Right lobe of liver (tissue), 6 donors: ENCODE measurements around the gene COA1. TPM values are rescaled to one million over a fixed set of nuclear protein-coding genes. Genes with fewer than 3 reads are reported as not detected.

Source experiments
- ATAC-seq, 4 donors: fragments of 200-7000 bp; cut with Tn5 transposase; one replicate each; pipeline ENCODE4 v1.9.1; 2020; ENCODE audit warnings: mild to moderate bottlenecking in 4 of 4, moderate library complexity in 4 of 4
- DNase-seq, 3 donors: peaks; one replicate each; pipeline ENCODE4 v3.0.0-alpha.2; 2020
- H3K27ac ChIP-seq, 3 donors: fragments of 200-600 bp; one replicate each; pipeline ENCODE4 v1.8.0; 2022
- H3K27me3 ChIP-seq, 2 donors: fragments of 200-600 bp; one replicate each; pipeline ENCODE4 v1.8.0; 2022
- H3K36me3 ChIP-seq, 4 donors: fragments of 200-600 bp; sonication (generic) in 1 of 4; one replicate each; pipeline versions ENCODE4 v1.5.1 to v1.8.0; 2017 to 2022; ENCODE audit warnings: control low read depth in 1 of 4
- H3K4me1 ChIP-seq, 4 donors: fragments of 200-600 bp; sonication (generic) in 1 of 4; one replicate each; pipeline versions ENCODE4 v1.5.1 to v1.8.0; 2017 to 2022; ENCODE audit warnings: control low read depth in 1 of 4
- H3K4me3 ChIP-seq, 3 donors: fragments of 200-600 bp; one replicate each; pipeline ENCODE4 v1.8.0; 2022
- H3K9me3 ChIP-seq, 4 donors: fragments of 200-600 bp; sonication (generic) in 1 of 4; one replicate each; pipeline versions ENCODE4 v1.5.1 to v1.8.0; 2017 to 2022; ENCODE audit warnings: control low read depth in 1 of 4
- POLR2A ChIP-seq: fragments of 450-650 bp; IDR thresholded peaks from one replicate; pipeline ENCODE4 v1.6.1; 2017; ENCODE audit warnings: antibody characterized with exemption, mild to moderate bottlenecking
- WGBS: methylation state at CpG from one replicate; pipeline ENCODE4 v1.1.6; 2018; ENCODE audit warnings: low coverage, low lambda C conversion rate; ENCODE audit not compliant: insufficient coverage; ENCODE audit errors: missing lambda C conversion rate; 5-methylcytosine and 5-hydroxymethylcytosine counted together
- intact Hi-C, 2 donors: fragments of 100-400 bp; cut with DNase I; formaldehyde crosslinking; loops; one replicate each; pipeline versions ENCODE4 v1.11.2 to v1.14.1; 2022
- total RNA-seq, 6 experiments: library from RNA; depleted of rRNA in 2 of 6; stranded (reverse); fragments of >200 nt in 2 of 6; fragmentation: NEBNext Ultra II Directional in 3 of 6; extraction: Animal tissue kit (Norgen Biotek cat#: 25700) in 3 of 6; gene quantifications; one replicate each; pipeline versions ENCODE4 v1.1.0 to v1.2.4, GENCODE V29; 2016 to 2023
- TF ChIP-seq, protein P1 (sequence below), 4 donors: fragments of 200-600 bp in 3 of 4; fragments of 450-650 bp in 1 of 4; IDR thresholded peaks; one replicate each; pipeline versions ENCODE4 v1.5.1 to v1.8.0; 2016 to 2022; ENCODE audit warnings: antibody characterized with exemption in 4 of 4, mild to moderate bottlenecking in 2 of 4
- donor health status: DM: no; HTN: yes; CAD: no.
- donor health status: DM: no; HTN: no; CAD: no.
- donor health status: DM: no; HTN: no; CAD: no.
- donor health status: DM: no; HTN: yes; CAD: no.
- donor health status: DM: no; HTN: yes; CAD: no.

Gene COA1
- total RNA-seq, 6 experiments from 2014 or later: 15.8 to 35.6 (median 19.9) TPM

DNA sequence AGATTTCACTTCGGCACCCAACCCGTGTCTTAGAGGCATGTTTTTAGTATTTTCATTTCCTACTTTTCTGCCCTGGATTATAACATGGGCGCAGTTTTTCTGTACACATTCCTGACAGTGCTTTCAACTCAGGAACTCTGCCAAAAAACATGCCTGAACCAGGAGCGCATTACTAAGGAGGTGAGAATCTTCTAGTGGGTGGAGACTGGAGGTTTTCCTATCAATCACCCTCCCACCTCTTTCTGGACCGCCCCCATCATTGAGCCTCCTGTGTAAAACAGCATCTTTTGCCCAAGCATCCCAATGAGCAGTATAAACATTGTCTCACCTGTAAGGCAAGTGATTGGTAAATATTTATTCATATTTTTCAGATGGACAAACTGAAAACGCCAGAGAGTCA lies 93.2 kb downstream of the COA1 start:
- ATAC-seq (peak in 1 of 4 donors; percentile 46), DNase-seq (no peak)
- no peaks in the 10 kb centered on the region for H3K9me3 ChIP-seq
- no peak overlapping the region for H3K4me3 ChIP-seq
- peaks cover 0 to 7% (median 0%) of the 10 kb centered on the region in 4 donors for H3K36me3 ChIP-seq
- no peak overlapping the region for H3K27ac ChIP-seq
- TF ChIP-seq, protein P1, sequence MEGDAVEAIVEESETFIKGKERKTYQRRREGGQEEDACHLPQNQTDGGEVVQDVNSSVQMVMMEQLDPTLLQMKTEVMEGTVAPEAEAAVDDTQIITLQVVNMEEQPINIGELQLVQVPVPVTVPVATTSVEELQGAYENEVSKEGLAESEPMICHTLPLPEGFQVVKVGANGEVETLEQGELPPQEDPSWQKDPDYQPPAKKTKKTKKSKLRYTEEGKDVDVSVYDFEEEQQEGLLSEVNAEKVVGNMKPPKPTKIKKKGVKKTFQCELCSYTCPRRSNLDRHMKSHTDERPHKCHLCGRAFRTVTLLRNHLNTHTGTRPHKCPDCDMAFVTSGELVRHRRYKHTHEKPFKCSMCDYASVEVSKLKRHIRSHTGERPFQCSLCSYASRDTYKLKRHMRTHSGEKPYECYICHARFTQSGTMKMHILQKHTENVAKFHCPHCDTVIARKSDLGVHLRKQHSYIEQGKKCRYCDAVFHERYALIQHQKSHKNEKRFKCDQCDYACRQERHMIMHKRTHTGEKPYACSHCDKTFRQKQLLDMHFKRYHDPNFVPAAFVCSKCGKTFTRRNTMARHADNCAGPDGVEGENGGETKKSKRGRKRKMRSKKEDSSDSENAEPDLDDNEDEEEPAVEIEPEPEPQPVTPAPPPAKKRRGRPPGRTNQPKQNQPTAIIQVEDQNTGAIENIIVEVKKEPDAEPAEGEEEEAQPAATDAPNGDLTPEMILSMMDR (IDR thresholded peaks at IDR 0.05): no peak
- TF ChIP-seq POLR2A: no peak
- WGBS: 74% methylated on average over 6 of the region's 6 CpGs
- peaks cover 0 to 20% (median 9%) of the 10 kb centered on the region in 4 donors for H3K4me1 ChIP-seq
- no peaks in the 10 kb centered on the region for H3K27me3 ChIP-seq
- intact Hi-C loops: no loop called here

DNA sequence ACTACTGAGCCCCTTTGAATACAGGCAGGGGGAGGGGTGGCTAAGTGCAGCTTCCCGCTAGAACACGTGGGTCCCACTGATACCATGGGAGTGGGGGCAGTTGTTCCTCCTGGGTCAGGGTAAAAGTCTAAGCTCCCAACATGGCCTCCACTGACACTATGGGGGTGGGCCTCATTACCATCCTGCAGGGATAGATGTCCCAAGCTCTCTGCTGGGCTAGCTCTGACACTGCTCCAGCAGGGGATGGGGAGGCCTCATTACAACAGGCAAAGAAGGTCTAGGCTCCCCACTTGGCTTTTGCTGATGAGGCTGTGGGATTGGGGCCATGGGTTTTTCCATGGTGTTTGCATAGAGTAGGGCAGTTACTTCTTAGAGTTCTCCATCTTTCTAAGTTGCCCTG lies 94.9 kb downstream of the COA1 start:
- ATAC-seq: no peak

DNA sequence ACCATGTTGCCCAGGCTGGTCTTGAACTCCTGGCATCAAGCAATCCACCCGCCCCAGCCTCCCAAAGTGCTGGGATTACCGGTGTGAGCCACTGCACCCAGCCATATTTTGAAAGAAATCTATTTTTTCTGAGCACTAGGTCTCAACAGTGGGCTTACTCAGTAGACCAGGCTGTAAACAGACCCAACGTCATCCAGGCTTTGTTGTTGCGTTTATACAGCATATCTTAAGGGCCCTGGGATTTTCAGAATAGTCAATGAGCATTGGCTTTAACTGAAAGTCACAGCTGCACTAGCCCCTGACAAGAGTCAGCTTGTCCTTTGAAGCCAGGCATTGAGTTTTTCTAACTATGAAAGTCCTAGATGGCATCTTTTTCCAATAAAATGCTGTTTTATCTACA lies 96.6 kb downstream of the COA1 start:
- Histone ChIP-seq H3K27me3 (no peaks in the 10 kb centered on the region), H3K4me1 (no peaks in the 10 kb centered on the region), H3K27ac (no peak overlapping the region), H3K4me3 (no peak overlapping the region), H3K9me3 (no peaks in the 10 kb centered on the region), H3K36me3 (peaks cover 0 to 7% (median 0%) of the 10 kb centered on the region in 4 donors)
- intact Hi-C loops: no loop called here
- ATAC-seq (no peak), DNase-seq (no peak)
- TF ChIP-seq POLR2A: no peak
- TF ChIP-seq, protein P1 (IDR thresholded peaks at IDR 0.05): no peak
- WGBS: 80% methylated on average over 2 of the region's 4 CpGs

More for the DNA sequence above, 94.9 kb downstream of the COA1 start:
- no peaks in the 10 kb centered on the region for H3K9me3 ChIP-seq
- peaks cover 0 to 7% (median 0%) of the 10 kb centered on the region in 4 donors for H3K36me3 ChIP-seq
- intact Hi-C loops: no loop called here
- H3K4me3 ChIP-seq: no peak overlapping the region
- no peaks in the 10 kb centered on the region for H3K27me3 ChIP-seq
- no peak overlapping the region for H3K27ac ChIP-seq
- peaks cover 0 to 5% (median under 1%) of the 10 kb centered on the region in 4 donors for H3K4me1 ChIP-seq
- no CpG with 5 or more reads among the region's 2 CpGs for WGBS
- no peak for DNase-seq
- no peak for TF ChIP-seq POLR2A
- TF ChIP-seq, protein P1 (IDR thresholded peaks at IDR 0.05): no peak

DNA sequence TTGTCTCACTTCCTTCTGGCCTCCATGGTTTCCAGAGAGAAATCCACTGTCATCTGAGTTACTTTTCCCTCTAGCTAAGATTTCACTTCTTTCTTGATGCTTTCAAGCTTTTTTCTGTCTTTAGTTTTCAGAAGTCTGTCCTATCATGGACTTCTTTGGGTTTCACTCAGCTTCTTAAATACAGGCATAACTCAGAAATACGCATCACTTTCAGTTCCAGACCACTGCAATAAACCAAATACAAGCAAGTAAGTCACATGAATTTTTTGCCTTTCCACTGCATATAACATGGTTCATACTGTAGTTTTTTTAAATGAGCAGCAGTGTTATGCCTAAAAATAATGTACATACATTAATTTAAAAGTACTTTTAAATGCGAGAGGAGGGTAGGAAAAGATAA lies 97.8 kb downstream of the COA1 start:
- Histone ChIP-seq H3K27me3 (no peaks in the 10 kb centered on the region), H3K27ac (no peak overlapping the region), H3K9me3 (no peaks in the 10 kb centered on the region), H3K4me3 (no peak overlapping the region), H3K36me3 (peaks cover 0 to 7% (median 0%) of the 10 kb centered on the region in 4 donors), H3K4me1 (no peaks in the 10 kb centered on the region)
- TF ChIP-seq POLR2A: no peak
- TF ChIP-seq, protein P1 (IDR thresholded peaks at IDR 0.05): no peak
- 88% methylated on average over 2 of the region's 2 CpGs for WGBS
- intact Hi-C loops: no loop called here
- DNase-seq: no peak
- no peak for ATAC-seq

DNA sequence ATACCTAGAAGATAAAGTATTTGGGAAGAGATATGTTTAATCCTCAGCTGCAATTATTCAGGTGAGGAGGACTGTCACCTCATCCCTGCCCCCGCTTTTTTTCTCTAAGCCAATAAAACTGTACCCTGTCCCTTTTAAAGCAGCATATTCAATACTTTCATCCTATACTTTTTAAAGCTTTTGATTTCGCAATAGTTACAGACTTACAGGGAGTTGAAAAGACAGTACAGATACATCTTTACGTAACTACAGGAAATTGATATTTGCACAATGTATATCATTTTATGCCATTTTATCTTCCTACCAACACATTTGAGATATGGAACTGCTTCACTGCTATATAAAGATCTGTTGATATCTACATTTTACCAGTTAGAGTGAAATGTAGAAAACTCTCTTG lies 98.8 kb downstream of the COA1 start:
- no peak for DNase-seq
- no peak for ATAC-seq
- no peaks in the 10 kb centered on the region for H3K27me3 ChIP-seq
- WGBS: 74% methylated on average over 3 of the region's 3 CpGs
- no peak overlapping the region for H3K27ac ChIP-seq
- no peak overlapping the region for H3K4me3 ChIP-seq
- H3K9me3 ChIP-seq: no peaks in the 10 kb centered on the region
- no peak for TF ChIP-seq POLR2A
- TF ChIP-seq, protein P1 (IDR thresholded peaks at IDR 0.05): no peak
- H3K36me3 ChIP-seq: peaks cover 0 to 7% (median 0%) of the 10 kb centered on the region in 4 donors
- intact Hi-C loops: no loop called here
- H3K4me1 ChIP-seq: no peaks in the 10 kb centered on the region
